ENCODE data around the gene EXOC7. TPM values are rescaled to one million over a fixed set of nuclear protein-coding genes. Genes with fewer than 3 reads are reported as not detected.
"Not testable (repeated sequence)": the region's sequence is repeated elsewhere in the genome, so short reads cannot be mapped to it uniquely, and the experiment has no call there.

Gene EXOC7
- total and polyA plus RNA-seq, 2 of the 4 experiments (the other 2 are of a cell fraction), result 85.9 to 118 TPM

- H3K4me3 ChIP-seq (ENCODE audit: insufficient read depth, low read depth, low read length); H2BK15ac ChIP-seq (ENCODE audit: low read depth, low read length); POLR2A ChIA-PET (ENCODE audit: unreplicated experiment); H3K27ac ChIP-seq (ENCODE audit: insufficient read depth, low read length); H3K4me2 ChIP-seq (ENCODE audit: low read depth, low read length); H3K9ac ChIP-seq (ENCODE audit: low read depth, low read length); H3K4me1 ChIP-seq (ENCODE audit: control insufficient read depth, insufficient read depth, low read length); BruUV-seq (replicated peaks); H4K5ac ChIP-seq (ENCODE audit: low read depth, low read length); H2BK5ac ChIP-seq (ENCODE audit: low read depth, low read length, poor library complexity, severe bottlenecking); ATAC-seq (ENCODE audit: low read depth); H3K23ac ChIP-seq (ENCODE audit: low read depth, low read length); CTCF ChIA-PET; DNase-seq; H3K27me3 ChIP-seq (ENCODE audit: control insufficient read depth, insufficient read depth, low read length); H3K9me3 ChIP-seq (ENCODE audit: control insufficient read depth, insufficient read depth, low read length); H3K4ac ChIP-seq (ENCODE audit: low read depth, low read length); H4K20me1 ChIP-seq (ENCODE audit: insufficient read depth, low read length); H2AFZ ChIP-seq (replicated peaks; ENCODE audit: low read length, poor library complexity); in situ Hi-C loops (cut with MboI; ENCODE audit: low sequenced_read_pairs); H4K91ac ChIP-seq (ENCODE audit: insufficient read depth, low read depth, low read length); H3K14ac ChIP-seq (replicated peaks; ENCODE audit: low read depth, low read length); H2AK5ac ChIP-seq (ENCODE audit: low read depth, low read length); H2AK9ac ChIP-seq (replicated peaks; ENCODE audit: low read depth, low read length, poor library complexity); H2BK20ac ChIP-seq (ENCODE audit: low read depth, low read length); H3K18ac ChIP-seq (ENCODE audit: low read depth, low read length); H3K56ac ChIP-seq (ENCODE audit: extremely low read depth, insufficient read depth, low read length); H4K8ac ChIP-seq (ENCODE audit: low read depth in 2 of 2, low read length in 2 of 2); intact Hi-C loops (cut with micrococcal nuclease); H2BK120ac ChIP-seq (ENCODE audit: low read depth, low read length); dilution Hi-C loops (cut with HindIII; ENCODE audit: low sequenced_read_pairs, unreplicated experiment): not testable (repeated sequence)
- 93% methylated on average over 4 of the region's 11 CpGs; no CpG with 5 or more reads in 1 of the 2 experiments for WGBS, 2 experiments (ENCODE audit: extremely low coverage in 2 of 2, insufficient read length in 1 of 2)
- H3K79me1 ChIP-seq (ENCODE audit: low read depth in 1 of 2, low read length in 2 of 2), result peaks cover 8 to 27% of the 10 kb centered on the region in 2 experiments; a peak in 3 of 4 replicates
- peaks cover 82% of the 10 kb centered on the region for H3K36me3 ChIP-seq (ENCODE audit: control insufficient read depth, insufficient read depth, low read length)
- peaks cover 12% of the 10 kb centered on the region; the same call in 1 of the 2 replicates for H3K9me1 ChIP-seq (ENCODE audit: insufficient read depth, low read length)
Observed at GRCh38 chr17:76044475-76045007, 59.0 kb downstream of the EXOC7 start.

GRCh38 chr17:76042868-76043267, 60.7 kb downstream of the EXOC7 start:
- H3K4me1 ChIP-seq (ENCODE audit: control insufficient read depth, insufficient read depth, low read length); H2AK9ac ChIP-seq (replicated peaks; ENCODE audit: low read depth, low read length, poor library complexity); H3K18ac ChIP-seq (ENCODE audit: low read depth, low read length); intact Hi-C loops (cut with micrococcal nuclease); H2AFZ ChIP-seq (replicated peaks; ENCODE audit: low read length, poor library complexity); H2BK20ac ChIP-seq (ENCODE audit: low read depth, low read length); H3K27me3 ChIP-seq (ENCODE audit: control insufficient read depth, insufficient read depth, low read length); H2AK5ac ChIP-seq (ENCODE audit: low read depth, low read length); DNase-seq; H2BK120ac ChIP-seq (ENCODE audit: low read depth, low read length); BruUV-seq (replicated peaks); H2BK15ac ChIP-seq (ENCODE audit: low read depth, low read length); H4K20me1 ChIP-seq (ENCODE audit: insufficient read depth, low read length); H2BK5ac ChIP-seq (ENCODE audit: low read depth, low read length, poor library complexity, severe bottlenecking); H4K8ac ChIP-seq (ENCODE audit: low read depth in 2 of 2, low read length in 2 of 2); H3K56ac ChIP-seq (ENCODE audit: extremely low read depth, insufficient read depth, low read length); H3K27ac ChIP-seq (ENCODE audit: insufficient read depth, low read length); H3K9me1 ChIP-seq (ENCODE audit: insufficient read depth, low read length); in situ Hi-C loops (cut with MboI; ENCODE audit: low sequenced_read_pairs); H3K4ac ChIP-seq (ENCODE audit: low read depth, low read length); dilution Hi-C loops (cut with HindIII; ENCODE audit: low sequenced_read_pairs, unreplicated experiment); H3K4me2 ChIP-seq (ENCODE audit: low read depth, low read length); ATAC-seq (ENCODE audit: low read depth); H3K9me3 ChIP-seq (ENCODE audit: control insufficient read depth, insufficient read depth, low read length); H4K91ac ChIP-seq (ENCODE audit: insufficient read depth, low read depth, low read length); H4K5ac ChIP-seq (ENCODE audit: low read depth, low read length); H3K9ac ChIP-seq (ENCODE audit: low read depth, low read length); H3K23ac ChIP-seq (ENCODE audit: low read depth, low read length); H3K14ac ChIP-seq (replicated peaks; ENCODE audit: low read depth, low read length); H3K4me3 ChIP-seq (ENCODE audit: insufficient read depth, low read depth, low read length): not testable (repeated sequence)
- CTCF ChIA-PET, result interaction anchor here (1.0 kb wide), 1 partner anchor 29 kb away, joined by 3 read pairs; no protein-coding TSS in a partner anchor
- WGBS, 2 experiments (ENCODE audit: extremely low coverage in 2 of 2, insufficient read length in 1 of 2), result 100% methylated on average over 1 of the region's 3 CpGs; no CpG with 5 or more reads in 1 of the 2 experiments
- Histone ChIP-seq H3K36me3 (ENCODE audit: control insufficient read depth, insufficient read depth, low read length) (peaks cover 80% of the 10 kb centered on the region), H3K79me1 (ENCODE audit: low read depth in 1 of 2, low read length in 2 of 2) (peaks cover 4 to 11% of the 10 kb centered on the region in 2 experiments; a peak in 3 of 4 replicates)
- POLR2A ChIA-PET (ENCODE audit: unreplicated experiment), result interaction anchor here (0.5 kb wide), 1 partner anchor 211 kb away, joined by 3 read pairs; no protein-coding TSS in a partner anchor

All from IMR-90 (cell line).